HG02840 (cell line): Measurements from ENCODE around the gene NRP2.

Experiments used
- ATAC-seq: cut with Tn5 transposase; IDR thresholded peaks from one replicate; pipeline ENCODE4 v1.9.1; 2021; ENCODE audit warnings: mild to moderate bottlenecking, moderate library complexity, moderate number of reproducible peaks; ENCODE audit not compliant: unreplicated experiment, low FRiP score

Gene NRP2

GRCh38 chr2:205703471-205704126 is 21.3 kb downstream of the NRP2 start:
- ATAC-seq: no peak

- ATAC-seq: no peak
Observed at GRCh38 chr2:205704127-205704741, 21.9 kb downstream of the NRP2 start.

GRCh38 chr2:205705511-205706349 is 23.4 kb downstream of the NRP2 start:
- no peak for ATAC-seq

- peak; percentile 96 for ATAC-seq
Observed at GRCh38 chr2:205706769-205707381, 24.6 kb downstream of the NRP2 start.

GRCh38 chr2:205708231-205708631 is 25.9 kb downstream of the NRP2 start:
- ATAC-seq: no peak

- no peak for ATAC-seq
Observed at GRCh38 chr2:205709319-205709718, 27.0 kb downstream of the NRP2 start.

GRCh38 chr2:205712508-205712907 is 30.2 kb downstream of the NRP2 start:
- ATAC-seq: no peak

- no peak for ATAC-seq
Observed at GRCh38 chr2:205713086-205713485, 30.8 kb downstream of the NRP2 start.

- peak; percentile 72 for ATAC-seq
Observed at GRCh38 chr2:205714058-205714776, 31.9 kb downstream of the NRP2 start.

GRCh38 chr2:205714789-205715720 is 32.8 kb downstream of the NRP2 start:
- ATAC-seq: no peak

- ATAC-seq: no peak
Observed at GRCh38 chr2:205715831-205716525, 33.7 kb downstream of the NRP2 start.

- ATAC-seq: no peak
Observed at GRCh38 chr2:205717175-205717846, 35.0 kb downstream of the NRP2 start.

- no peak for ATAC-seq
Observed at GRCh38 chr2:205717999-205718398, 35.7 kb downstream of the NRP2 start.

GRCh38 chr2:205719847-205720246 is 37.5 kb downstream of the NRP2 start:
- no peak for ATAC-seq

GRCh38 chr2:205720451-205720902 is 38.2 kb downstream of the NRP2 start:
- no peak for ATAC-seq

- no peak for ATAC-seq
Observed at GRCh38 chr2:205721057-205721449, 38.8 kb downstream of the NRP2 start.

- ATAC-seq: no peak
Observed at GRCh38 chr2:205722283-205722918, 40.1 kb downstream of the NRP2 start.

GRCh38 chr2:205723179-205723578 is 40.9 kb downstream of the NRP2 start:
- no peak for ATAC-seq
